B cell (primary cell): Measurements from ENCODE around the gene SECTM1.

Experiments used
- CTCF ChIP-seq: fragments of 200-600 bp; IDR thresholded peaks from one replicate; pipeline ENCODE4 v1.8.0; 2022; ENCODE audit warnings: antibody characterized with exemption, mild to moderate bottlenecking
- EZH2 ChIP-seq: IDR thresholded peaks from 2 replicates; pipeline ENCODE4 v1.6.1; 2012; ENCODE audit warnings: borderline replicate concordance, low read depth, mild to moderate bottlenecking, moderate library complexity, low read length; ENCODE audit not compliant: insufficient read depth, poor library complexity, severe bottlenecking

- TF ChIP-seq CTCF: no peak
- TF ChIP-seq EZH2: no peak
These were observed 27.8 kb downstream of the SECTM1 start for GRCh38 chr17:82305727-82306300.
